GDM1 (cell line): ENCODE data around the gene TNFRSF11A.

Source experiments
- DNase-seq: peaks from one replicate; lab custom pipeline; 2025; lab: John Stamatoyannopoulos, UW

TNFRSF11A gene

GRCh38 chr18:62325806-62326645, 916 bp downstream of the TNFRSF11A start:
- DNase-seq, result no peak

- DNase-seq, result no peak
Measured at GRCh38 chr18:62326646-62327348, 1.7 kb downstream of the TNFRSF11A start.

DNA sequence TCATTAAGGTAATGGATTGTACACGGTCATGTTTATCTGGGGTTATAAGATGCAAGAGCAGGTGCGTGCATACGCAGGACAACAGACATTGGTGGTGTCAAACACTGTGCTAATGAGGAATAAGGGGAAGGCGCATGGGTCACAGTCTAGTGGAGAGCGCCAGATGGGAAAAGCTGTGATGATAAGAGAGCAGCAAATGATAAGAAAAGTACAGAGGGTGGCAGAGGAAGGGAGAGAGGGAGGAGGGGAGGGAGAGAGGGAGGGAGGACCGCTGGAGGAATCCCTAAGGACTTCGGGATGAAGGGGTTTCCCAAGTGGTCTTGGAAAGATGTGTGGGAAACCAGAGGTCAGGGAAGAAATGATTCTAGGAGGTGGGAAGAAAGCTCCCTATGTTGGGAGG, 2.9 kb downstream of the TNFRSF11A start:
- no peak for DNase-seq

GRCh38 chr18:62328586-62329525, 3.7 kb downstream of the TNFRSF11A start:
- DNase-seq, result no peak

GRCh38 chr18:62329691-62330454, 4.8 kb downstream of the TNFRSF11A start:
- DNase-seq, result no peak

DNA sequence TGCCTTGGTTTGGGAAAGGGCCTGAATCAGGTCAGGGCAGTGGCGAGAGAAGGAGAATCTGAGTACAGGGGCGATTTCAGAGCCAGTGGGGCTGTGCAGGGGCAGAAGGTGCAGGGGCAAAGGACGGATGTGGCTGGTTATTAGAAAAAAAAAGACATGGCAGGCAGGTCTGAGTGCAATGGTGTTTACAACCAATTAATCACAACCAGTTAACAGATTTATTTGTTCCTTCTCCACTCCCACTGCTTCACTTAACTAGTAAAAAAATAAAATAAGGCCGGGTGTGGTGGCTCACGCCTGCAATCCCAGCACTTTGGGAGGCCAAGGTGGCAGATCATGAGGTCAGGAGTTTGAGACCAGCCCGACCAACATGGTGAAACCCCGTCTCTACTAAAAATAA, 5.5 kb downstream of the TNFRSF11A start:
- no peak for DNase-seq

DNA sequence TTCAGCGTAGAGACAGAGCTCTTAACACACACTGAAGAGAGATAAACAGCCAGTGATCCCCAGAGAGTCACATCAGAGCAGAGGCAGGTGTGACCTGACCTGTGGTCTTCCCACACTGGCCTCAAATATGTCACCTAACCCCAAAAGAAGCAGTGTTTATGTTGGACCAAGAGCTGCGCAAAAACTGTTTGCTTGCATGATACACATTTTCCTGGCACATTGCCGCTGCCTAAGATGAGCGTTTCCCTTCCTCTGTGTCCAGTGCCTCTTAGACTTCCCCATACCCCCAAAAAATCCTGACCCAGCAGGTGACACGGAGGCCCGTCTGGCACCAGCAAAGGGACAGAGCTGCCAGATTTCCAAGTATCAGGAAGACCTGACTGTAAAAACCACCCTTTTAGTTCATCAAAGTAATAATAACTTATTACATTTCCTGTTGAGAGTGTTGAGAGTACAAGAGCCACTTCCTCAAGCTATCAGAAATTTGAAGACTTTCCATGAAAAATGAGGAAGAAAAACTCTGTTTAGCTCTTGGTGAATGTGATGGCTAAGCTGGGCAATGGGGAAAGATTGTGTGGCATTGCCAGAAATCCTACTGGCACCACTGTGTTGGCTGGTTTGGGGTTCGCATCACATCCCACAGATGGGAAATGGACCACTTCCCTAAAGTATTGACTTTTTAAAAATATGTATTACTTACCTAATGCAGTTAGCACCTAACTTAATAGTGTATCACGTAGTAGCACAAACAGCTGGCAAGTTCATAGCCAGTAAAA, 6.7 kb downstream of the TNFRSF11A start:
- no peak for DNase-seq

DNA sequence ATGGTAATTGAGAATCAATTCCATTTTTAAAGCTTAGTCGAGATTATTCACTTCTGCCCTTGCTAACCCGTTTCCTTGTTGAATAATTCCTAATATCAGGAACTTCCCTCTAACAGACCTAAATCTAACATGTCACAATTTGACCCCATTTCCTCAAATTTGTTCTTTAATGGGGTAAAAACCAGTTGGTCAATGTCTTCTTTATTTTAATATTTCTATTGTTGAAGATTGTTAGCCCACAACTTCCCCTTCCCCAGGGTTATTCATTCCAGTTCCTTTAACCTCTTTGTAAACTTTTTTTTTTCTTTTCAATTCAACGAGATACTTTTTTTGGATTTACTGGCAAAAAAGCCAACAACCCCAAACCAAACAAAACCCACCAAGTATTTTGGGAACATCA, 7.3 kb downstream of the TNFRSF11A start:
- no peak for DNase-seq

GRCh38 chr18:62332964-62333695, 8.0 kb downstream of the TNFRSF11A start:
- no peak for DNase-seq

GRCh38 chr18:62334120-62334519, 9.0 kb downstream of the TNFRSF11A start:
- DNase-seq, result no peak

GRCh38 chr18:62335494-62335893, 10.4 kb downstream of the TNFRSF11A start:
- DNase-seq, result no peak

GRCh38 chr18:62336618-62337017, 11.5 kb downstream of the TNFRSF11A start:
- DNase-seq, result no peak

- no peak for DNase-seq
Measured at GRCh38 chr18:62337336-62337735, 12.2 kb downstream of the TNFRSF11A start.

DNA sequence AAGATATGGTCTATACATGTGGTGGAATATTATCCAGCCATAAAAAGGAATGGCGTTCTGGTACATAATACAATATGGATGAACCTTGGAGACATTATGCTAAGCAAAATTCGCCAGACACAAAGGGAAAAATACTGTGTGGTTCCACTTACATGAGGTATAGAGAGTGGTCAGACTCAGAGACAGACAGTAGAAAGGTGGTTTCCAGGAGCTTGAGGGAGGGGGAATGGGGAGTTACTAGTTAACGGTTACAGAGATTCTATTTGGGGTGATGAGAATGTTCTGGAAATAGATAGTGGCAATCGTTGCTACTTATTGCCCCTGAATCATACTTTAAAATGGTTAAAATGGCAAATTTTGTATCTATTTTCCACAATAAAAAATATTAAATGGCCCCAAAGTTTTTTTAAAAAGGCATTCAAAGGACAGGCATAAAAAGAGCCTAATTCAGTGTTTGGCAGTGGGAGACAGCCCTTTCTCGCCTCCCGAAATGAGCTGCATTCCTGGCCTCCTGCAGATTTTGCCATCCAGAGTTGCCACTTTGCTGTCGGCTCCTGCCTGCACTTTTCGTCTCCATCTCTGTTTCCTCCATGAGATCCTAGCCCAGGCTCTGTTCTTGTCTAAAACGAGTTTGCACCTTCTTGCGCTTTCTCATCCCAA, 13.5 kb downstream of the TNFRSF11A start:
- DNase-seq, result no peak

DNA sequence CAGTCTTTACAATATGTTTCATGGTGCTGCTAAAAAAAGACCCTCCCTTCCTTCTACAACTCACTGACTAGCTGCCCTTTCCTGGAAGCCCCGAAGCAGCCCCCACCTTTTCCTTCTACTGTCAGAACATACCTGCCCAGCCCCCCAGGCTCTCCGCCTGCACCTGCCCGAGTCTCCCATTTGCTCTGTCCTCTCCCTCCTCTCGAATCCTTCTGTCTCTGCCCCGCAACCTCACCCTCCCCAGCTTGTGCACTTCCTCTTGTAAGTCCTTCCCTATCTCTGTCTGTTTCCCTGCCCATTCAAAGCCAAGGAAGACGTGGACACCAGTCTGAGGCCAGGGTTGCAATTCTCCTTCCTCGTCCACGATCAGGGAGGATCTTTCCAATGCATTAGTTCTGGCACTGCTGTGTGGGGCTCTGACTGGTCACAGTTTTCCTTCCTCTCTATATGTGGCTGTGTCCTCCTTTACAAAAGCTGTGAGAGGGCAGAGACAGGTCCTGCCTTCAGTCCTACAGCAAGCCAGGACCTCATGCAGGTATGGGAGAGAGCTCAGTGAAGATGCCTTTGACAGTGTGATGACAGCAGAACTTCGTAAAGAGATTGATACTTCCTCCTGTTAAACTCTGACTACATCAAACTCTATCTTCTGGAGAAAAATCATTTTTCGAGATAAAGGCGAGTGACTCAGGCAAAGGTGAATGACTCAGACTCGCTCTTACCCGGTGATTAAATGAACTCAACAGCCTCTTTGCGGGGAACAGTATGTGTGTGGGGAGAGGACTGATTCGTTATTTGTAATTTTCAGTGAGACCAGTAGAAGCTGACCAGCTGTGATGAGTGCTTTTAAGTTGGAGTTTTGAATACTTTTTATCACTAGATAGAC, 14.2 kb downstream of the TNFRSF11A start:
- no peak for DNase-seq

- DNase-seq, result no peak
Measured at GRCh38 chr18:62340996-62341395, 15.9 kb downstream of the TNFRSF11A start.

DNA sequence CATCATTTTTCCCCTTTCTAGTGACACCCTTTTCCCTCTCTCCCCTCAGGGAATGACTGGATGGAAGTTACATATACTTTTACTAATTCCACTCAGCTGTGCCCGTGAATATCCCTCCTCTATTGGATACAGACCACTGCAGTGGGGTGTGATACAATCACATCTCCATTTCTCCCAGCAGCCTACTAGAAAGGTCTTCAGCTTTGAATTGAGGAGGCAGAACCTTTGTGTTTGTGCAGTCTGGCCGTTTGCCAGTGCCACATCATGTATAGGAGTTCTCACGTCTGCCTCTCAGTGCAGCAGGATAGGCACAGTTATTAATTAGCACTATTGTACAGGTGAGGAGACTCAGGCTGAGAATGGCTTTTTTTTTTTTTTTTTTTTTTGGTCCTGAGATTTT, 16.4 kb downstream of the TNFRSF11A start:
- no peak for DNase-seq

DNA sequence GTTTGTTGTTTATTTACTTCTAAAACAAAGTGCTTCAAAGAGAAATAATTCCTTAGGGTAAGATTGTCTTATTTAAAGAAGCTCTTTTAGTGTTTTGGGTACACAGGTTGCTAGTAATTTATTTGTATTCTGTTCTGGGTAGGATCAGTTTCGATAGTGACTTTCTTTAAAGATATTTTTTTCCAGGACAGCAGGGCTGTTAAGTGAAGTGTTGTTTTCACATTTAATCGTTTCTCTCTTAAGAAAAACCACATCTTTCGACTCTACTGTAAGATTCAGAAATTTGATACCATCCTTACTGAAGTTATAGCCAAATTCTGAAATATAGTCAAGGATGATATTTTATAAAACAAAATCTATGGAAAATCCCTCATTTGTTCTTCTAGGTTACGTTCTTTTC, 17.8 kb downstream of the TNFRSF11A start:
- no peak for DNase-seq

GRCh38 chr18:62343316-62343715, 18.2 kb downstream of the TNFRSF11A start:
- DNase-seq, result no peak
